Measurements from ENCODE around the gene CEACAM5.

GRCh38 chr19:41734156-41734555 lies 25.7 kb downstream of the CEACAM5 start:
- no peak for TF ChIP-seq EZH2 (IDR thresholded peaks at IDR 0.05; ENCODE audit: borderline replicate concordance, low read length)
- TF ChIP-seq, protein P1, sequence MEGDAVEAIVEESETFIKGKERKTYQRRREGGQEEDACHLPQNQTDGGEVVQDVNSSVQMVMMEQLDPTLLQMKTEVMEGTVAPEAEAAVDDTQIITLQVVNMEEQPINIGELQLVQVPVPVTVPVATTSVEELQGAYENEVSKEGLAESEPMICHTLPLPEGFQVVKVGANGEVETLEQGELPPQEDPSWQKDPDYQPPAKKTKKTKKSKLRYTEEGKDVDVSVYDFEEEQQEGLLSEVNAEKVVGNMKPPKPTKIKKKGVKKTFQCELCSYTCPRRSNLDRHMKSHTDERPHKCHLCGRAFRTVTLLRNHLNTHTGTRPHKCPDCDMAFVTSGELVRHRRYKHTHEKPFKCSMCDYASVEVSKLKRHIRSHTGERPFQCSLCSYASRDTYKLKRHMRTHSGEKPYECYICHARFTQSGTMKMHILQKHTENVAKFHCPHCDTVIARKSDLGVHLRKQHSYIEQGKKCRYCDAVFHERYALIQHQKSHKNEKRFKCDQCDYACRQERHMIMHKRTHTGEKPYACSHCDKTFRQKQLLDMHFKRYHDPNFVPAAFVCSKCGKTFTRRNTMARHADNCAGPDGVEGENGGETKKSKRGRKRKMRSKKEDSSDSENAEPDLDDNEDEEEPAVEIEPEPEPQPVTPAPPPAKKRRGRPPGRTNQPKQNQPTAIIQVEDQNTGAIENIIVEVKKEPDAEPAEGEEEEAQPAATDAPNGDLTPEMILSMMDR (IDR thresholded peaks at IDR 0.05; ENCODE audit: low read length): no peak
